Fibroblast of lung (primary cell): Measurements from ENCODE around the gene CAMK1G.

ENCODE experiments used
- CTCF ChIP-seq, 2 donors: IDR thresholded peaks in 1 of 2; conservative IDR thresholded peaks in 1 of 2; 1 replicate in 1 of 2; 2 replicates in 1 of 2; pipeline ENCODE4 v1.5.1; 2011 to 2012; ENCODE audit warnings: low read length in 2 of 2, control low read depth in 1 of 2, inconsistent platforms in 1 of 2, low read depth in 1 of 2, mild to moderate bottlenecking in 1 of 2
- EZH2 ChIP-seq: IDR thresholded peaks from 2 replicates; pipeline ENCODE4 v1.5.1; 2012; ENCODE audit warnings: low read length, control low read depth, mild to moderate bottlenecking; ENCODE audit errors: missing control alignments

- TF ChIP-seq CTCF (conservative IDR thresholded peaks at IDR 0.05 in 1 of 2, IDR thresholded peaks at IDR 0.05 in 1 of 2; ENCODE audit: low read depth in 1 of 2, low read length in 2 of 2) (no peak), EZH2 (no peak)
Observed at GRCh38 chr1:209545423-209545822, 38.1 kb upstream of the CAMK1G start.
